GM18526 (cell line): ENCODE measurements around the gene FAM184A.

Experiments used
- POLR2A ChIP-seq: IDR thresholded peaks from 3 replicates; pipeline ENCODE4 v1.6.1; 2011; ENCODE audit not compliant: insufficient read length; ENCODE audit errors: extremely low read depth

The FAM184A gene

GRCh38 chr6:118970866-118971265 lies 107.6 kb downstream of the FAM184A start:
- TF ChIP-seq POLR2A = no peak

- no peak for TF ChIP-seq POLR2A
Measured at GRCh38 chr6:118968416-118968815, 110.0 kb downstream of the FAM184A start.

GRCh38 chr6:118967239-118967638 lies 111.2 kb downstream of the FAM184A start:
- TF ChIP-seq POLR2A = no peak

GRCh38 chr6:118965843-118966370 lies 112.6 kb downstream of the FAM184A start:
- TF ChIP-seq POLR2A = no peak

- no peak for TF ChIP-seq POLR2A
Measured at GRCh38 chr6:118965371-118965770, 113.1 kb downstream of the FAM184A start.

- TF ChIP-seq POLR2A = no peak
Measured at GRCh38 chr6:118963003-118963402, 115.5 kb downstream of the FAM184A start.

GRCh38 chr6:118959903-118960302 lies 118.6 kb downstream of the FAM184A start:
- no peak for TF ChIP-seq POLR2A

GRCh38 chr6:118953391-118953790 lies 125.1 kb downstream of the FAM184A start:
- no peak for TF ChIP-seq POLR2A

GRCh38 chr6:118952683-118953082 lies 125.8 kb downstream of the FAM184A start:
- no peak for TF ChIP-seq POLR2A

- TF ChIP-seq POLR2A = no peak
Measured at GRCh38 chr6:118945217-118945616, 133.2 kb downstream of the FAM184A start.

GRCh38 chr6:118940770-118941169 lies 137.7 kb downstream of the FAM184A start:
- TF ChIP-seq POLR2A = no peak

- no peak for TF ChIP-seq POLR2A
Measured at GRCh38 chr6:118939683-118940082, 138.8 kb downstream of the FAM184A start.

GRCh38 chr6:118935978-118936703 lies 142.3 kb downstream of the FAM184A start:
- TF ChIP-seq POLR2A = no peak

GRCh38 chr6:118935331-118935668 lies 143.2 kb downstream of the FAM184A start:
- no peak for TF ChIP-seq POLR2A

- TF ChIP-seq POLR2A = peak; percentile 67
Measured at GRCh38 chr6:118934461-118935330, 143.8 kb downstream of the FAM184A start, which contains the start of gene MCM9. MCM9 (minus strand) TSS chr6:118935159; CDS start chr6:118931723, 3,436 bp downstream.
